Esophagus muscularis mucosa (tissue), 4 donors: ENCODE measurements around the gene CFL2.

ENCODE experiments used
- EP300 ChIP-seq: sonication (generic); formaldehyde crosslinking; IDR thresholded peaks from one replicate; pipeline ENCODE4 v1.6.1; 2017; ENCODE audit warnings: antibody characterized with exemption
- POLR2A ChIP-seq: fragments of 450-650 bp; IDR thresholded peaks from one replicate; pipeline ENCODE4 v1.6.1; 2017; ENCODE audit warnings: antibody characterized with exemption, moderate library complexity, mild to moderate bottlenecking, low read depth
- POLR2AphosphoS5 ChIP-seq, 2 donors: sonication (generic); formaldehyde crosslinking; IDR thresholded peaks; one replicate each; pipeline ENCODE4 v1.6.1; 2017; ENCODE audit warnings: antibody characterized with exemption in 2 of 2
- TF ChIP-seq, protein P1 (sequence below), 3 experiments: fragments of 200-600 bp in 2 of 3; fragments of 450-650 bp in 1 of 3; sonication (generic) in 2 of 3; IDR thresholded peaks; one replicate each; pipeline ENCODE4 v1.5.1; 2017 to 2019; ENCODE audit warnings: antibody characterized with exemption in 3 of 3, mild to moderate bottlenecking in 2 of 3, moderate library complexity in 1 of 3

DNA sequence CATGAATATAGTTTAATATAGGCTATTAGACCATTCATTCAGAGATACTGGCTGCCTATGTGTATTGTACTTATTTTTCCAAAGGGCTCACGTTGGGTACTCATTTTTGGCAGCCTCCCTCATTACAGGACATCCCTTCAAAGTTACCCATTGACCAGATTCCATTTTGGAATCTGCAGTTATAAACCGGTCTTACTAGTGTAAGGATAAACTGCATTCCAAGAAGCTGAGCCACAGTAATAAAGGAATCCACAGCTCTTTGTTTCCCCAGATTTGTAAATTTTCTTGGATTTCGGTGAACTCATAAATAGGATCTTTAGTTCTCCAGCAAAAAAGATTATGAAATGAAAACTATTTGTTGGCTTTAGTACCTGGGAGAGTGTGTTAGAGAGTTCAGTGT, 18.9 kb upstream of the CFL2 start:
- TF ChIP-seq, protein P1, sequence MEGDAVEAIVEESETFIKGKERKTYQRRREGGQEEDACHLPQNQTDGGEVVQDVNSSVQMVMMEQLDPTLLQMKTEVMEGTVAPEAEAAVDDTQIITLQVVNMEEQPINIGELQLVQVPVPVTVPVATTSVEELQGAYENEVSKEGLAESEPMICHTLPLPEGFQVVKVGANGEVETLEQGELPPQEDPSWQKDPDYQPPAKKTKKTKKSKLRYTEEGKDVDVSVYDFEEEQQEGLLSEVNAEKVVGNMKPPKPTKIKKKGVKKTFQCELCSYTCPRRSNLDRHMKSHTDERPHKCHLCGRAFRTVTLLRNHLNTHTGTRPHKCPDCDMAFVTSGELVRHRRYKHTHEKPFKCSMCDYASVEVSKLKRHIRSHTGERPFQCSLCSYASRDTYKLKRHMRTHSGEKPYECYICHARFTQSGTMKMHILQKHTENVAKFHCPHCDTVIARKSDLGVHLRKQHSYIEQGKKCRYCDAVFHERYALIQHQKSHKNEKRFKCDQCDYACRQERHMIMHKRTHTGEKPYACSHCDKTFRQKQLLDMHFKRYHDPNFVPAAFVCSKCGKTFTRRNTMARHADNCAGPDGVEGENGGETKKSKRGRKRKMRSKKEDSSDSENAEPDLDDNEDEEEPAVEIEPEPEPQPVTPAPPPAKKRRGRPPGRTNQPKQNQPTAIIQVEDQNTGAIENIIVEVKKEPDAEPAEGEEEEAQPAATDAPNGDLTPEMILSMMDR (IDR thresholded peaks at IDR 0.05): no peak
- TF ChIP-seq EP300 (no peak), POLR2A (no peak), POLR2AphosphoS5 (IDR thresholded peaks at IDR 0.05) (no peak)
